ENCODE results near the gene CES5A. TPM values are rescaled to one million over a fixed set of nuclear protein-coding genes. Genes with fewer than 3 reads are reported as not detected.
"Not testable (repeated sequence)": the region's sequence is repeated elsewhere in the genome, so short reads cannot be mapped to it uniquely, and the experiment has no call there.

The CES5A gene
- total RNA-seq, 4 donors from 2014 or later = 0.34 to 0.56 (median 0.46) TPM

GRCh38 chr16:55913716-55914115, 38.5 kb upstream of the CES5A start:
- DNase-seq (ENCODE audit: low spot score in 2 of 2) = peak in 1 of 2 donors; percentile 30
- TF ChIP-seq POLR2A (IDR thresholded peaks at IDR 0.05) (no peak), CTCF (IDR thresholded peaks at IDR 0.05) (no peak)
- no peak overlapping the region for H3K4me3 ChIP-seq (ENCODE audit: low read depth, poor library complexity, severe bottlenecking)
- intact Hi-C loops (cut with DNase I; ENCODE audit: low total_unique reads) = no loop called here
- 46 to 49% methylated on average over 2 of the region's 2 CpGs for WGBS, 2 donors

DNA sequence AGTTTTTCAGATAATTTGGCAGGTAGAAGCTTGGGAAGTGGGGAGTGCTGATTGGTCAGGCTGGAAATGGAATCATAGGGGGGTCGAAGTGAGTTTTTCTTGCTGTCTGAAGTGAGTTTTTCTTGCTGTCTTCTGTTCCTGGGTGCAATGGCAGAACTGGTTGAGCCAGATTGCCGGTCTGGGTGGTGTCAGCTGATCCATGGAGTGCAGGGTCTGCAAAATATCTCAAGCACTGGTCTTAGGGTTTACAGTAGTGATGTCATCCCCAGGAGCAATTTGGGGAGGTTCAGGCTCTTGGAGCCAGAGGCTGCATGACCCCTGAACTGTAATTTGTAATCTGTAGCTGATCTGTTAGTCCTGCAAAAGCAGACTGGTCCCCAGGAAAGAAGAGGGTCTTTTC, 37.9 kb upstream of the CES5A start:
- DNase-seq (ENCODE audit: low spot score in 2 of 2); intact Hi-C loops (cut with DNase I; ENCODE audit: low total_unique reads); H3K4me3 ChIP-seq (ENCODE audit: low read depth, poor library complexity, severe bottlenecking): not testable (repeated sequence)
- WGBS, 2 donors = 30 to 43% methylated on average over 2 of the region's 2 CpGs

GRCh38 chr16:55912022-55912421, 36.8 kb upstream of the CES5A start:
- no peak overlapping the region for H3K4me3 ChIP-seq (ENCODE audit: low read depth, poor library complexity, severe bottlenecking)
- intact Hi-C loops (cut with DNase I; ENCODE audit: low total_unique reads) = no loop called here
- WGBS, 2 donors = 36 to 52% methylated on average over 9 of the region's 9 CpGs
- DNase-seq (ENCODE audit: low spot score in 2 of 2) = no peak
- TF ChIP-seq POLR2A (IDR thresholded peaks at IDR 0.05) (no peak), CTCF (IDR thresholded peaks at IDR 0.05) (no peak)

GRCh38 chr16:55911616-55912015, 36.4 kb upstream of the CES5A start:
- WGBS, 2 donors = 80 to 81% methylated on average over 2 of the region's 2 CpGs
- no peak for DNase-seq (ENCODE audit: low spot score in 2 of 2)
- H3K4me3 ChIP-seq (ENCODE audit: low read depth, poor library complexity, severe bottlenecking) = no peak overlapping the region
- TF ChIP-seq POLR2A (IDR thresholded peaks at IDR 0.05) (no peak), CTCF (IDR thresholded peaks at IDR 0.05) (no peak)
- intact Hi-C loops (cut with DNase I; ENCODE audit: low total_unique reads) = no loop called here

DNA sequence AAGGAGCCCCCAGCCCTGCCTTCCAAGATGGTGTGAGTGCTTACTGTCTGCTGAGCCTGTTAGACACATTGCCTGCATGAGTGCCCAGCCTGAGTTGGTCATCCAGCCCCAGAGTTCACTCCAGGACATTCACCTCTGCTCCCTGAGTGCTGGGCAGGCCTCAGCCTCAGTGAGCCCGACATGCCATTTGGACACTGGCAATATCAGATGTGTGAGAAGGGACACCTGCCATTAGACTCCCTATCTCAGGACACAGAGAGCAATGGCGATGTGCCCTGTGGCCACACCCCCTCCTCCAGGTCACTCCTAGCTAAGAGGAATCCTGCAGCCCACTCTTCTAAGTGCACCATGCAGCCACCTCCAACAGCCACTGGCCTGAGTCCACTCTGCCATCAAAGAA, 34.7 kb upstream of the CES5A start:
- H3K4me3 ChIP-seq (ENCODE audit: low read depth, poor library complexity, severe bottlenecking) = no peak overlapping the region
- intact Hi-C loops (cut with DNase I; ENCODE audit: low total_unique reads) = no loop called here
- no peak for DNase-seq (ENCODE audit: low spot score in 2 of 2)
- TF ChIP-seq POLR2A (IDR thresholded peaks at IDR 0.05) (no peak), CTCF (IDR thresholded peaks at IDR 0.05) (no peak)
- 80 to 88% methylated on average over 1 of the region's 2 CpGs for WGBS, 2 donors

- intact Hi-C loops (cut with DNase I; ENCODE audit: low total_unique reads) = no loop called here
- no peak overlapping the region for H3K4me3 ChIP-seq (ENCODE audit: low read depth, poor library complexity, severe bottlenecking)
- TF ChIP-seq CTCF (IDR thresholded peaks at IDR 0.05) (no peak), POLR2A (IDR thresholded peaks at IDR 0.05) (no peak)
- peak in 1 of 2 donors; percentile 48 for DNase-seq (ENCODE audit: low spot score in 2 of 2)
- 85 to 89% methylated on average over 4 of the region's 4 CpGs for WGBS, 2 donors
Observed at GRCh38 chr16:55908641-55909040, 33.5 kb upstream of the CES5A start.

All from lower leg skin (tissue), 4 donors.